Measurements from ENCODE around the gene CFAP45. TPM values are rescaled to one million over a fixed set of nuclear protein-coding genes. Genes with fewer than 3 reads are reported as not detected.

CFAP45 gene
- total RNA-seq, 4 donors from 2014 or later = 0.32 TPM; not detected in 3

GRCh38 chr1:159867664-159868026 lies 32.3 kb downstream of the CFAP45 start:
- Histone ChIP-seq H3K4me3 (no peak overlapping the region), H3K27me3 (peaks cover 8% of the 10 kb centered on the region), H3K4me1 (peaks cover 9 to 25% (median 17%) of the 10 kb centered on the region in 4 donors), H3K27ac (peak overlapping the region; percentile 71 to 83 (median 76)), H3K36me3 (no peaks in the 10 kb centered on the region), H3K9me3 (no peaks in the 10 kb centered on the region)
- in situ Hi-C loops (cut with MboI; ENCODE audit: low pct_ligation_motif_present in 1 of 4, low pct_unique_long_range_greater_than_20kb in 1 of 4, low sequenced_read_pairs in 3 of 4) = no loop called here
- 18% methylated on average over 9 of the region's 9 CpGs; no CpG with 5 or more reads in 1 of the 2 donors for WGBS, 2 donors (ENCODE audit: low coverage in 1 of 2)
- no peak for TF ChIP-seq CTCF (IDR thresholded peaks at IDR 0.05)
- peak in 2 of 3 donors; percentile 58 to 63 for TF ChIP-seq POLR2AphosphoS5 (IDR thresholded peaks at IDR 0.05)
- DNase-seq = peak; percentile 87
- intact Hi-C loops (cut with DNase I; ENCODE audit: low total_unique reads) = no loop called here

GRCh38 chr1:159866905-159867663 lies 32.9 kb downstream of the CFAP45 start:
- H3K27ac ChIP-seq = peak overlapping the region; percentile 71 to 83 (median 76)
- H3K36me3 ChIP-seq = no peaks in the 10 kb centered on the region
- H3K9me3 ChIP-seq = no peaks in the 10 kb centered on the region
- intact Hi-C loops (cut with DNase I; ENCODE audit: low total_unique reads) (no loop called here), in situ Hi-C loops (cut with MboI; ENCODE audit: low pct_ligation_motif_present in 1 of 4, low pct_unique_long_range_greater_than_20kb in 1 of 4, low sequenced_read_pairs in 3 of 4) (no loop called here)
- H3K4me1 ChIP-seq = peaks cover 9 to 25% (median 17%) of the 10 kb centered on the region in 4 donors
- H3K4me3 ChIP-seq = no peak overlapping the region
- no peak for TF ChIP-seq EP300 (IDR thresholded peaks at IDR 0.05; ENCODE audit: low read depth)
- TF ChIP-seq POLR2A (IDR thresholded peaks at IDR 0.05) = no peak
- TF ChIP-seq CTCF (IDR thresholded peaks at IDR 0.05) = no peak
- no peak for TF ChIP-seq POLR2AphosphoS5 (IDR thresholded peaks at IDR 0.05)
- DNase-seq = peak; percentile 23
- H3K27me3 ChIP-seq = peaks cover 8% of the 10 kb centered on the region
- 65 to 91% methylated on average over 4 to 14 of the region's 14 CpGs for WGBS, 2 donors (ENCODE audit: low coverage in 1 of 2)

GRCh38 chr1:159866066-159866465 lies 33.9 kb downstream of the CFAP45 start:
- intact Hi-C loops (cut with DNase I; ENCODE audit: low total_unique reads) = no loop called here
- 91% methylated on average over 1 of the region's 1 CpG; no CpG with 5 or more reads in 1 of the 2 donors for WGBS, 2 donors (ENCODE audit: low coverage in 1 of 2)
- Histone ChIP-seq H3K4me1 (peaks cover 9 to 25% (median 17%) of the 10 kb centered on the region in 4 donors), H3K27me3 (no peaks in the 10 kb centered on the region), H3K4me3 (no peak overlapping the region), H3K27ac (no peak overlapping the region), H3K36me3 (no peaks in the 10 kb centered on the region), H3K9me3 (no peaks in the 10 kb centered on the region)
- in situ Hi-C loops (cut with MboI; ENCODE audit: low pct_ligation_motif_present in 1 of 4, low pct_unique_long_range_greater_than_20kb in 1 of 4, low sequenced_read_pairs in 3 of 4) = no loop called here
- no peak for DNase-seq
- TF ChIP-seq CTCF (IDR thresholded peaks at IDR 0.05) (no peak), POLR2A (IDR thresholded peaks at IDR 0.05) (no peak), POLR2AphosphoS5 (IDR thresholded peaks at IDR 0.05) (no peak), EP300 (IDR thresholded peaks at IDR 0.05; ENCODE audit: low read depth) (no peak)

GRCh38 chr1:159864262-159864661 lies 35.7 kb downstream of the CFAP45 start:
- no peak for DNase-seq
- intact Hi-C loops (cut with DNase I; ENCODE audit: low total_unique reads) = no loop called here
- in situ Hi-C loops (cut with MboI; ENCODE audit: low pct_ligation_motif_present in 1 of 4, low pct_unique_long_range_greater_than_20kb in 1 of 4, low sequenced_read_pairs in 3 of 4) = no loop called here
- Histone ChIP-seq H3K27ac (no peak overlapping the region), H3K36me3 (no peaks in the 10 kb centered on the region), H3K4me1 (peaks cover 9 to 25% (median 17%) of the 10 kb centered on the region in 4 donors), H3K4me3 (no peak overlapping the region), H3K9me3 (no peaks in the 10 kb centered on the region), H3K27me3 (no peaks in the 10 kb centered on the region)
- no peak for TF ChIP-seq CTCF (IDR thresholded peaks at IDR 0.05)
- no peak for TF ChIP-seq POLR2A (IDR thresholded peaks at IDR 0.05)
- no peak for TF ChIP-seq EP300 (IDR thresholded peaks at IDR 0.05; ENCODE audit: low read depth)
- no peak for TF ChIP-seq POLR2AphosphoS5 (IDR thresholded peaks at IDR 0.05)
- 59 to 76% methylated on average over 2 of the region's 2 CpGs for WGBS, 2 donors (ENCODE audit: low coverage in 1 of 2)
